HG03558 (cell line): ENCODE results near the gene C15orf39.
"Not testable (repeated sequence)": the region's sequence is repeated elsewhere in the genome, so short reads cannot be mapped to it uniquely, and the experiment has no call there.

ENCODE experiments used
- ATAC-seq: cut with Tn5 transposase; IDR thresholded peaks from one replicate; pipeline ENCODE4 v1.9.1; 2021; ENCODE audit warnings: moderate number of reproducible peaks; ENCODE audit not compliant: unreplicated experiment; ENCODE audit errors: extremely low read depth

Gene C15orf39

DNA sequence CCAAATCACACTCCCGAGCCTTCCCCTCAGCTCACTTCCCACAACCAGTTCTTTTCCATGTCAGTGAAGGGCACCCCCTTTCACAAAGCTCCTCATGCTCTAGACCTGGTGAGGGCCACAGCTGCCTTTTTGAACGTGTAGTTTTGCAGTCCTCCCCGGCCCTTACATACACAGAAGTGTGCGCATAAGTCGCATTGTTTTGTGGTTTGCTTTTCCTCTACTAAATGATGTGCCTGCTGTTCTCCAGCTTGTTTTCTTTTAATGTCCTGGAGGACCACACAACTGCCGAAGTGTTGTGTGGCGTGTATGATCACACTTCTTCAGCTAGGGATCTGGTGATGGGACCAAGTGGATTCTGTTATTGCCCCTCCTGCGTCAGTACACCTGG is 7.6 kb downstream of the C15orf39 start:
- no peak for ATAC-seq

DNA sequence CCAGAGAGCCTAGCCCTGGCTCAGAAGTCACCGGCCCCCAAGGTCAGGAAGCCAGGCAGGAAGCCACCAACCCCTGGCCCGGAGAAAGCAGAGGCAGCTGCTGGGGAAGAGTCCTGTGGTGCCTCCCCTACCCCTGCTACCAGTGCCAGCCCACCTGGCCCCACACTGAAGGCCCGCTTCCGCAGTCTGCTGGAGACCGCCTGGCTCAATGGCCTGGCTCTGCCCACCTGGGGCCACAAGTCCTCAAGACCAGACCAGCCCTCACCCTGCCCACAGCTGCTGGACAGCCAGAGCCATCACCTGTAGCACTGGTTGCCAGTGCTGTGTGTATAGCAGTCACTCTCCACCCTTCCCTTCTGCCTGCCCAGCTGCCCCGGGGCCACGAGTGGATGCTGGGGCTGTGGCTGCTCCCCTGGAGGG is 9.1 kb downstream of the C15orf39 start:
- ATAC-seq: no peak

DNA sequence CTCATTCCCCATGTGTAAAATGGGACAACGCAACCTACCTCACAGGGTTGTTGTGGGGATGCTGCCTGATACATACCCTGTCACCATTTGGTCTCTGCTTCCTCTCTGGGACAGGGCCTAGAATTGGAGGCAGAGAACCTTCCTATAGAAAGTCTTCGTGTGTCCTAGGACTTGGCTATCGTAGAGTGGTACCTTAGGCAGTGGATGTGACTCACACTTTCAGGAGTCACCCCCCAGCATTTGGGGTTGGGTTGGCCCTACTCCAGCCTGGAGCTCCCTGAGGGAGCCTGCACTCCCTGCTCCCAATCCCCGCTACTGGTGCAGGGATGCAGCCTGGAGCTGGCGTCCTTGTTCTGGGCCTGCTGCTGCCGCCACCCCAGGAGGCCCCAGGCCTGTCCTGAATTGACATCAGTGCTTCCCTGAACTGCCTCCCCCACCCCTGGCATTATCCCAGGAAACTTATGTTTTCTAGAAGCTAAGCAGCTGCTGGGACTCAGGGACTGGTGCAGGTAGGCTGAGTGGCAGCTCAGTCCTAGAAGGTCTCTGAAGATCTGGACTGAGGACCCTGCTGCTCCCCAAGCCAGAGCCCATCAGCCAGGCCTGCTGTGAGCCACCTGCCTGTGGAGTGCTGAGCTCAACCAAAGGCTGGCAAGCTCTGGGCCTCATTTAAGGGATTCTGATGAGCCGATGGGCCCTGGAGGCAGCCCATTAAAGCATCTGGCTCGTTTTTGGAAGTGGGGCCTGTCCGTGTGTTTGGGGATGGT is 9.9 kb downstream of the C15orf39 start:
- ATAC-seq: no peak

DNA sequence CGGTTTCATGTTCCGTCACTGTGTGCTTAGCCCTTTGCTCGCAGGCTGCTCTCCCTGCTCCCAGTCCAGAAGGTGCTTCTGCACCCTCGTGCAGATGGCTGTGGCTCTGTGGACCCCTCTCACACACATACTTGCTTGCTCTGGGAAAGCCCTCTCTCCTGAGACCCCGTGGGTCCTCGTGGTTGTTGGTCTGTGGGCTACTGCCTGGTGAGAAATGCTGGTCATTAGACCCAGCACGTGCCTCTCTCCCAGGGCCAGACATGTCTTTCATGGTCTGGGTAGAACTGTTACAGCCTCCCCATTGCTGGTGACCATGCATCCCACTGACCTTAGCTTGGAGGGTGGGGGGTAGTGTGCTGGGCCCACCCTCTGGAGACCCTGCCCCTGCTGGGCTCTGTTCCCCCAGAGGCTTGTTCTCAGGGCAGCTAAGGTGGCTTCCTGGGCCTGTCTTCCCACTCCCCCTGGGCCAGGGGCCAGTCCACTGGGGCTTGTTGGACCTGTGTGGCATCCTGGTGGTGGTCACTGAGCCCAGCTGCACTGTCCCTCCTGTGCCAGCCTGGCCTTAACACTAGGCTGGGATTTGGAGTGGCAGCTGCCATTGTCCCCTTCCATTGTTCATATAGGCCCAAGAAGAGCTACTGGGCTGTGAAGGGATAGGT is 10.6 kb downstream of the C15orf39 start:
- no peak for ATAC-seq

DNA sequence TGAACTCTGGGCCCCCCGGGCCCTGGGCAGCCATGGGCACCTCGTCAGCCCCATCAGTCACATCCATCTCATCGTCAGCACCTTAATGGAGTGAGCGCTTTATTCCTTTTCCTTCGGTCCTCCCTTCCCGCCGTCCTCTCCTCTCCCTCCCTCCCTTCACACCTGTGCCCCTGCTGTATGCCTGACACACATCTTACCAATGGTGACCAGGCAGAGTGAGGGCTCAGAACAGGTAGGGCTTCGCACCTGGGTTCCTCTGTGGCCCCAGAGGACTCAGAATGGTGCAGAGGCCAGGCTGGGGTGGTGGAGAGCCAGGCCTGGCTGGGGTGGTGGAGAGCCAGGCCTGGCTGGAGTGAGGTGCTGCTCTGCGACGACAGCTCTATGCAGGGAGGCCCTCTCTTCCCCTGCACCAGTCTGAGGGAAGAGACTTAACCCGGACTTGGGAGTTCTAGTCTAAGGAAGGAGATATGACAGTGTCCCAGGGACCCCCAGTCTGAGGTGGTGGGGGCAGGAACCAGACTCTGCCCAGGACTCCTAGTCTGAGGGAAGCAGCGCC is 11.6 kb downstream of the C15orf39 start:
- no peak for ATAC-seq

DNA sequence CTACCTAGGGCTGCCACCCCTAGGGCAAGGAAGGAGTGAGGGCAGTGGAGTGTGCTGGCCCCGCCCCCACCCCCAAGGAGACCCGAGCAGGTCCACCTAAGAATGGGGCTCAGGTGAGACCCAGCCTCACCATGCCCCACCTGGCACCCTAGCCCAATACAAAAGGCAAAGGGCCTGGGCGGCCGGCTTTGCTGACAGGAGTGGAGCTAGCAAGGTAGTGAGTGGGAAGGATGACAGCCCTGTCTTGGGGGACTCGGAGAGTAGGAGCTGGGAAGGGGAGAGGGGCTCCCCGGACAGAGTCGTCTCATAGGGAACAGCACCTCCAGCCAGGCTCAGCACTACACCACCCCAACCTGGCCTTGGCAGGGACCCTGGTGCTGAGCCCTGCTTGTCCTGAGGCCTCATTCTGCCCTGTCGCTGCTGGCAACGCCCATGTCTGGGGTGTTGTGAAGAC is 12.1 kb downstream of the C15orf39 start:
- ATAC-seq: no peak

DNA sequence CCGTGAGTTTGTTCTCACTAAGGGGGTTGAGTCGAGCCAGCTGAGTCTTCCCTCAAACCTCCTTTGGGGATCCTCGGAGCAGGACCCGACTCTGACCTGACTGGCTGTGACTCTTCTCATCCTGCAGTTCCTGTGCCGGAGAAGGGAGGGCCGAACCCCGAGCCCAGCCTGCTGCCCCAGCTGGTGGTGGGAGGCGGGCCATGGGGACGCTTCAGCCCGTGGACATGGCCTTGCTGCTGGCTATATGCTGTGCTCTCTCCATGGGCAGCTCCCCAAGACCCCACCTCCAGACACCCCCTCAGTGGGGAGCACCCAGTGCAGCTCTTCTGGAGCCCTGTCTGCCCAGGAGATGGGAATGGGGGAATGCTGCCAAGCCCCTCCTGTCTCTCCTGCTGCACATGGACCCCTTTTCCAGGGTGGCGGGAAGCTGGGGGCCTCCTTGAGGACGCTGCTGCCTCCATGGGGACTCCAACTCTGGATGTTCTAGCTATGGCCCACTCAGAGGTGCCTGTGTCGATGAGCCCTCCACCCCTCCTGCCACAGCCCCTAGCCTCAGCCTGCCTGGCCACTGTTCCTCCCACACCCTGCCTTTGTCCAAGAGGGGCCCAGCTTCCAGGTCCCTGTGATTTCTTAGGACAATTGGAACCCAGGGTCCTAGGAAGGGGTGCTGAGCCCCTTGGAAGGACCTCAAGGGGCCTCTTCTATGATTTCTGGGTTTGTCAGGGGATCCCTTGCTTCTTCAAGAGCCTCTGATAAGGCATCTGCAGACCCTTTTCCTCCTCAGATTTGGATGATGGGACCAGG is 12.8 kb downstream of the C15orf39 start:
- ATAC-seq: no peak

DNA sequence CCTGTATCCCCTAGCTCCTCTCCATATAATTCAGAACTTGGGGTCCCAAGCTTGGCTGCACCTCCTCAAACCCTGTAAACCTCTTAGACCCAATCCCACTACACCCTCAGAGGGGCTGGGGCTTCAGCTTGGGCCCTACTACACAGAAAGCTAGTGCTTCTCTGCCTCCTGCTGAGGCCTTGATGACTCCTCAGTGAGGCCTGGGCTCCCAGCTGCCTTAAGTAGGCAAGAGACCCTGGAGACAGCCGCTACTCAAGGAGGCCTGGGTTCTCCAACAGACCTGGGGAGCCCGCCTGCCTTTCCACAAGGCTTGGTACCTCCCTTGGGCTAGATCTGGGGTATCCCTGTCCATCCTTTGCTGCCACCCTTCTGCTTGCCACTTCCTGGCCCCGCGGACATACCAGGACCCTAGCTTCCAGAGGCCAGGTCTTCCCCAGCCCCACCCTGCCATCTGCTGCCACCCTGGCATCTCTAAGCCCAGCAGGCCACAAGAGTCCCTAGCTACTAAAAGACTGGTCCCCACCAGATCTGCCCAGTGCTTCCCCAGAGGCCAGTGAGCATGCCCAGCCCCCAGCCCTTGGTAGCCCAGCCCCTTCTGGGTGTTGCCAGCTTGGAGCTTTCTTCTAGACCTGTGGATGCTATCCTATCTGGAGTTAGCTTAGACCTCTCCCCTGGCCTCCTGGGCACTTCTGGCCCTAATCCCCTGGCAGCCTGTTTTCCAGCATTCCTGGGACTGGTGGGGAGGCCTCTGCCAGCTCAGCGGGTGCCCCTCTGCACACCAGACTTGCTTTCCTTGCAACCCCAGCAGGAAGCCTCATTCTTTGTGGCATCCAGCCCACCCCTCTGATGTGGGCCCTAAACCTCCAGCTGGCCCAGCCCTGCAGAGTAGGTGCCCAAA is 13.7 kb downstream of the C15orf39 start:
- ATAC-seq: no peak

DNA sequence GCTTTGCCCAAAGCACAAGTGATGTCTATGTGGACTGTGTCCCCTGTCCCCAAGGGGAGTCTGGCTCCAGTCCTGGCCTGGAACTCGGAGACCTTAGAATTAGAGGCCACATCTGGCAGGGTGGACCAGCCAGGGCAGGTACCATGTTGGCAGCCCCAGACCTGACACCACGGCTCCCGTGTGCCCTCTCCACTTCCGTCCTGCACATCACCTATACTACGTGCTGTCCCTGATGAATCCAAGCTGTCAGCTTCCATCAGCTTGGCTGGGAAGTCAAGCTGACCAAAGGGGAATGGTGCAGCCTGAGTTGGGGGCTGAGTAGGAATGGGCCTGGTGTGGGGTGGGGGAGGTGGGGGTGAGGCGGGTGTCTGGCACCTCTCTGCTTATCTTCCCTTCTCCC is 15.3 kb downstream of the C15orf39 start:
- ATAC-seq: no peak

DNA sequence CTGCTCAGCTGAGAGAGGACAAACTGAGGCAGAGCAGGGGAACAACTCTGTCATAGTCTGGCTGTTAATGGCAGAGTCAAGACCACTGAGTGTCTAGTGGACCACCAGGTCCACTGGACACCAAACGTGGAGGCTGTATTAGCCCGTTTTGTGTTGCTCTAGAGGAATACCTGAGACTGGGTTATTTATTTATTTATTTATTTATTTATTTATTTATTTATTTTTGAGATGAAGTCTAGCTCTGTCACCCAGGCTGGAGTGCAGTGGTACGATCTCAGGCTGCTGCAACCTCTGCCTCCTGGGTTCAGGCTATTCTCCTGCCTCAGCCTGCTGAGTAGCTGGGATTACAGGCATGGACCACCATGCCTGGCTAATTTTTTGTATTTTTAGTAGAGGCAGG is 15.9 kb downstream of the C15orf39 start:
- ATAC-seq: not testable (repeated sequence)

DNA sequence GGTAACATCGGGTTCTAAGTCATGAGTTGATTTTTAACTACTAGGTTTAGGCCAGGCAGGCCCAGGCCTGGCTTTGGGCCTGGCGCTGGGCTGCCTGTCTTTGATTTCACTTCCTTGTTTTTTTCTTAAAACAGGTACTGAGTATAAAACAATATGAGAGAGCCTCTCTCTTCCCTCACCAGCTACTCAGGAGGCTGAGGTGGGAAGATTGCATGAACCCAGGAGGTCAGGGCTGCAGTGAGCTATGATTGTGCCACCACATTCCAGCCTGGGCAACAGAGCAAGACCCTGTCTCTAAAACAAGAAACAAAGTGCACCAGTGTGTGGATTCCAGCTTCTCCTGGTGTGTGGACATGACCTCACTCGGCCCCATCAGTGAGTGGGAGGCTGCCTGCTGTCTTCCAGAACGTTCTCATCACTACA is 17.8 kb downstream of the C15orf39 start:
- not testable (repeated sequence) for ATAC-seq

DNA sequence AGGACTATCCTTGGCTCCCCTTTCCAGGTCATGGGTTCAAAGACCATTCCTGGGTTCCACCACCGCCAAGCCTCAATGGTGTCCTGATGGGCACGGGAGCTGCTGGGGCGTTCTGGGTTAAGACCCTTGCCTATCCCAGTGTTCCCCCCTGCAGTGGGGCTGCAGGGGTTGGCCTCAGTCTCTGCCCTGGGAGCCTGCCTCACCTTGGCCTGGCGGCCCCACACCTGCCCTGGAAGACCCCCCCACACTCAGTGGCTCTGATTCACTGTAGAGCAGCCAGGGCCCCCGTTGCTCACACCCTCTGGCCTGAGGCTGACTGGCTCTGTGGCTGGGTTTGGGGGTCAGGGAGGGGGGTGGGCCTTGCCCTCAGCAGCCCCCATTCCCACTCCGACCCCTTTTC is 22.0 kb downstream of the C15orf39 start:
- no peak for ATAC-seq

DNA sequence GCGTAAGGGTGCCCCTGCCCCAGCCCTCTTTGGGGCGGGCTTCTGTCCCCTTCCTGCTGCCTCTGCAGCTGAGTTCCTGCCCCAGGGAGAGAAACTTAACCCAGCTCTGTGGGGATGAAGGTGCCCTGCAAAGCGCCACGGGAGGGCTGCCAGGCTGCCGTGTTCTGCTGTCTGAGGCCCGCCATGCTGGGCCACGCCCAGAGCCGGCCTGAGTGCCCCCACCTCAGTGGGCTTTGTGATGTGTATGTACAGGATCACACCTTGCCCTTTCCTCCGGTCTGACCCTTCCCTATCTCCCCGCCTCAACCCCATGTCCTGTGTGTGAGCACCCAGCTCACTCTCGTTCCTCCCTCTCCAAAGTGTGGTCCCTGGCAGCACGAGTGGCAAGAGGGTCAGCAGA is 22.6 kb downstream of the C15orf39 start:
- ATAC-seq: no peak

DNA sequence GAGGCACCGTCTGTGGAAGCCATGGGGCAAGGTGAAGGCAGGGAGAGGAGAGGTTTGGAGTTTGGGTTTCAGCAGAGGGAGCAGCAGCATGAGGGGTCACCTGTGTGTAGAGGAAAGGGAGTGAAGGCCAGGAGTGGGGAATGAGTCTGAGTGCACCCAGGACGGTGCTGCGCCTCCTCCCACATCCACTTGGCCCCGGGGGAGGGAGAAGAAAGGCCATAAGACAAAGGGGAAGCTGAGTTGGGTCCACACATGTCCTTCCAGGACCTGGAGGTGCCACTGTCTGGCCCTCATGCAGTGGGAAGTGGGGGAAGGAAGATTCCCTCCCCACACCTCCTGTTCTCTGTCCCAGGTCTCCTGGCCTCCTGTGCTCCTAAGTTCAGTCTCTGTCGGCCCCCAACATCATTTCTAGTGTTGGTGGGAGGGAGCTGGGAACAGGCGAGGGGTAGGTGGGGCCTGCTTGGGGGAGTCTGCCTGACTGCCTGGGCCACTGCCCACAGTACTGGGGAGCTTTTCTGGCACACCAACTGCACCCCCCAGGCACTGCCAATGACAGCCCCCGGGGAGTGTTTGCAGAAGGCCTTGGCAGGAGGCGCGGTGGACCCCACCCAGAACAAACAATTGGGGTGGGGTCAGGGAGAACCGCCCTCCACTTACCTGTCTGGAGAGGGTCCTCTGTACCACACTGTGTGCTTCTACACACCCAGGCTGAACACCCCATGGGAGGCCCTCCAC is 23.6 kb downstream of the C15orf39 start:
- not testable (repeated sequence) for ATAC-seq

DNA sequence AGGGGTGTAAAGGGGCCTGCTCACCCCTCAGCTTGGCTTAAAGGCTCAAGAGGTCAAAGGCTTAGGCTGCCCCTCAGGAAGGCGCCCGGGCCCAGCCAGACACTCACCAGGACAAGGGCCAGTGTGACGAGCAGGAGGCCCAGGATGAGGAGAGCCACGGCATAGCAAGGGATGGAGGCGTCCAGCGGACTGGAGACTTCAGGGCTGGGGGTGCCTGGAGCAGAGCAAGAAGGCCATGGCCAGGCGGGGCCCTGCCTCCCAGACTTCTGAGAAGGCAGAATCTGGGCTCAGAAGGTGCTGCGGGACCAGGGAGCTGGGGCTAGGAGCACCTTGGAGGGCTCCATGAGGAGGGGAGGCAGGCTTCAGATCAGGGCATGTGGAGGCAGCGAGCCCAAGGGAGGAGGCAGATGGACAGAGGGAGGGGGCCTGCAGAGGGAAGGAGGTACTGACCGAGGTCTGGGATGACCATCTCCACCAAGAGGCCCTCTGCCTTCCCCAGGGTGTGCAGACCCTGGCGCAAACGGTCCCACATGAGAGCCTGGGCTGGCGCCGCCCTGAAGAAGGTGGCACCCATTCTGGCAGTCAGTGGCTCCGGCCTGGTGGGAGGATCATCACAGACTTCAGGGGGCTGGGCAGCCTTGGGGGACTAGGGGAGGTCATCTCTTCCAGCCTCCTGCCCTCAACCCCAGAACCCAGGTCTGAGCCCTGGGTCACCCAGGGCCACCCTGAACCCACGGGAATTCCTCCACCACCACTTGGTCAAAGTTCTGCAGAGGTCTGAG is 24.5 kb downstream of the C15orf39 start:
- ATAC-seq: no peak

DNA sequence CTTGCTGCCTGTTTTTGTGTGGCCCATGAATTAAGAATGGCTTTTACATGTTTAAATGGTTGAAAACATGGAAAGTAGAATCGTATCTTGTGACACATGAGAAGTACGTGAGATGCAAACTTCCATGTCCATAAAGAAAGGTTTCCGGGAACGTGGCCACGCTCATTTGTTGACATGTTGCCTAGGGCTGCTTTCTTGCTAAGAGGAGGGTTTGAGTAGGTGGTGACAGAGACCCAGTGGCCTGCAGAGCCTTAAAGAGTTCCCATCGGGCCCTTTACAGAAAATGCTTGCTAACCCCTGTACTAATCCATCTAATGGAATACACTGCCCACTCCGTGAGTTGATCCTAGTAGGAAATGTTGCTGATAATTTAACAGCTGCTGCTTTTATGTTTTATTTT is 25.4 kb downstream of the C15orf39 start:
- ATAC-seq: not testable (repeated sequence)

DNA sequence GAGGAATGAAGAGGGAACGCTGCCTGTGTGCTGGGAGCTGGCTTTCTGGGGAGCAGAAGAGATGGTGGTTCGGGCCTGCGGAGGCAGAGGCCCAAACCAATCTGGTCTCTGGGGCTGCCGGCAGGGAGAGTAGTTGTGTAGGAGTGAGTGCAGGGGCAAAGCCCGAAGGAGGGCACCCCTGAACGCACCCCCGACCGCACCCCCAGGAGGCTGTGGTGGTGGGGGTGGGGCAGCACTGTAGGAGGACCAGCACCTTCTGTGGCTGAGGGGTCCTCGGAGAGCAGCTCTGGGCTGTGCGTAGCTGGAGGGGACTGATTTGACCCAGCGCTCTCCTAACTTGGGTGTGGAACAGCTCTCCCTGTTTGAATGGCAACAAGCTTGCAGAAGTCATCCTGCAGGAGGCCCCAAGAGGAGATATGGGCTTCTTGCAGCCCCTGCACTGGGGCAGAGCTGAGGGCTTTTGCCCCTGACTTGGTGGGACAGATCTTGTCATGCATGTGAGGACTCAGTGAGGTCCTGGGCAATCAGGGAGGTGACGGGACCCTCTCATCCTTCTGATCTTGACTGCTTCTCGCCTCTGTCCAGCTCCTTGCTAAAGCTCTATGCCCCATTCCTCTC is 26.1 kb downstream of the C15orf39 start:
- no peak for ATAC-seq

DNA sequence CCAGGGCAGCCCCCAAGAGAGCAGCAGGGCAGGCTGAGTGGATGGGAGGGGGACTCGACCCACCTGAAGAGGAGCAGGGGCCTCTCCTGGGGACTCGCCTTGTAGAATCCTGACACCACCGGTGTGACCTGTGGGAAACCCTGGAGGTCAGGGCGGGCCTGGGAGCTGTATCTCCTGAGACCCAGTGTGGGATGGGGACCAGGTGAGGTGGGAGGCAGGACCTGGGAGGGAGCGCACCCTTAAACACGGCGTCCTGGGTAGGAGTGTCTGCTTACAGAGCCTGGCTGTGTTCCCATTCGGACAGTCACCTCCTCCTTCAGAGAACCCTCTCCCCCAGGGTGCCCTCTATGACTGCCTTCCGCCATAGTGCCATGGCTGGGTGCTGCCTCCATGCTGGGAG is 27.1 kb downstream of the C15orf39 start:
- no peak for ATAC-seq
